ENCODE data around the gene DNAH10.
A peak's percentile ranks its signal among the peaks of the same experiment; 100 is the strongest.

DNAH10 gene

GRCh38 chr12:123933214-123933613 is 171.1 kb downstream of the DNAH10 start:
- DNase-seq (ENCODE audit: low read depth in 2 of 2), result no peak
- TF ChIP-seq CTCF (IDR thresholded peaks at IDR 0.05; ENCODE audit: low read depth, low read length), result no peak
- H3K4me3 ChIP-seq (replicated peaks in 1 of 2; ENCODE audit: low read depth in 2 of 2, low read length in 2 of 2), result no peak overlapping the region

- H3K4me3 ChIP-seq (replicated peaks in 1 of 2; ENCODE audit: low read depth in 2 of 2, low read length in 2 of 2), result no peak overlapping the region
- TF ChIP-seq CTCF (IDR thresholded peaks at IDR 0.05; ENCODE audit: low read depth, low read length), result no peak
- DNase-seq (ENCODE audit: low read depth in 2 of 2), result no peak
Measured at GRCh38 chr12:123934016-123934620, 172.0 kb downstream of the DNAH10 start.

- no peak for TF ChIP-seq CTCF (IDR thresholded peaks at IDR 0.05; ENCODE audit: low read depth, low read length)
- peak in 1 of 2 donors; percentile 59 for DNase-seq (ENCODE audit: low read depth in 2 of 2)
- H3K4me3 ChIP-seq (replicated peaks in 1 of 2; ENCODE audit: low read depth in 2 of 2, low read length in 2 of 2), result no peak overlapping the region
Measured at GRCh38 chr12:123934829-123935228, 172.7 kb downstream of the DNAH10 start.

DNA sequence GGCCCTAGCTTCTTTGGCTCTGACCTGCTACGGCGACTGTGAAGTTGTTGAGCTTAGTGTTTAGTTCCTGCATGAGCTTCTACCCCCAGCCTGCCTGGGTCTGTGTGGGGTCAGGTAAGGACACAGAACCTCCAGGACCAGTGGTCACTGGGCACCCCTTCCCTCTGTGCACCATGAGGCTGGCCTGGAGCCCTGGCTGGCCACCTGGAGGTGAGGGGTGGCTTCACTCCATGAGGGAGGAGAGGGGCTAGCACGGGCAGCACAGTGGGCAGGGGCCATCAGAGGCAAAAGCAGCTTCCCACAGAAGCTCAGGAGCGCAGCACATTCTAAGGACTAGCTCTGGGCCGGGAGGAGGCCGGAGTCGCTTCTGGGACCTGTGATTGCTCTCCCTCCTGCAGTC is 173.9 kb downstream of the DNAH10 start:
- TF ChIP-seq CTCF (IDR thresholded peaks at IDR 0.05; ENCODE audit: low read depth, low read length), result no peak
- DNase-seq (ENCODE audit: low read depth in 2 of 2), result no peak
- no peak overlapping the region for H3K4me3 ChIP-seq (replicated peaks in 1 of 2; ENCODE audit: low read depth in 2 of 2, low read length in 2 of 2)

GRCh38 chr12:123936471-123936870 is 174.4 kb downstream of the DNAH10 start:
- TF ChIP-seq CTCF (IDR thresholded peaks at IDR 0.05; ENCODE audit: low read depth, low read length), result no peak
- no peak for DNase-seq (ENCODE audit: low read depth in 2 of 2)
- no peak overlapping the region for H3K4me3 ChIP-seq (replicated peaks in 1 of 2; ENCODE audit: low read depth in 2 of 2, low read length in 2 of 2)

DNA sequence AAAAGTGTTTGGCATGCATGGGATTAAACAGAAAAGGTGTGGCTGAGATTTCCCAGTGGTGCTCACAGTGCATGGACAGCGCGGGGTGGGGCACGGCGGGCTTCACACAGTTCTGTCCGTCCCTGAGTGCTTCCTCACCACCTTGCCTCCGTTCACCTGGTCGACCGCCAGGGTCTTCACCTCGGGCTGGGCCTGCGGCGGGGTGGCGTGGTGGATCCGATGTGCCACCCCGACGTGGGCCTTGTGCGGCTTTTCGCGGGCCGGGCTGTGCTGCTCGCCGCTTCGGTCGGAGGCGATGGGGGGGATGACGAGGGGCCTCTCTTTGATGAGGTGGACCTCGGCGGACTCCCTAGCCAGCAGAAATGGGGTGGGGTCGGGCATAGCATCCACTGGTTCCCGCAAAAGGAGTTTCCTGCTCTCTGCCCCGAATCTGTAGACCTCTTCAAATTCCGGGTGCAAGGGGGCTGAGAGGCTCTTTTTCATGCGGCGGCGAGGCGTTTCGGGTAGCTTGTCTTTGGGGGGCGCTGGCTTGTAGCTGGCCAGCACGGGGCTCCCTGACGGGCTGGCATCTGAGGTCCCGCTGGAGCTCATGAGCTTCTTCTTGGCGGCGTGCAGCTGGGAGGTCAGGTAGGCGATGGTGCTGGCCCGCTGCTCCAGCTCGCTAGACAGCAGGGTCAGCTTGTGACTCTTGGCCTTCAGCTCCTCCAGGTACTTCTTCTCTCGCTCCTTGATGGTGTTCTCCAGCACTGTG is 175.0 kb downstream of the DNAH10 start:
- TF ChIP-seq CTCF (IDR thresholded peaks at IDR 0.05; ENCODE audit: low read depth, low read length), result no peak
- no peak for DNase-seq (ENCODE audit: low read depth in 2 of 2)
- H3K4me3 ChIP-seq (replicated peaks in 1 of 2; ENCODE audit: low read depth in 2 of 2, low read length in 2 of 2), result no peak overlapping the region
